NCI-H1436 treated with DMSO at 0.1 percent for 48 hours (cell line): ENCODE results near the gene PRMT9.
A peak's percentile ranks its signal among the peaks of the same experiment; 100 is the strongest.

Source experiments
- DNase-seq: peaks from one replicate; lab custom pipeline; 2025; lab: John Stamatoyannopoulos, UW

The PRMT9 gene

DNA sequence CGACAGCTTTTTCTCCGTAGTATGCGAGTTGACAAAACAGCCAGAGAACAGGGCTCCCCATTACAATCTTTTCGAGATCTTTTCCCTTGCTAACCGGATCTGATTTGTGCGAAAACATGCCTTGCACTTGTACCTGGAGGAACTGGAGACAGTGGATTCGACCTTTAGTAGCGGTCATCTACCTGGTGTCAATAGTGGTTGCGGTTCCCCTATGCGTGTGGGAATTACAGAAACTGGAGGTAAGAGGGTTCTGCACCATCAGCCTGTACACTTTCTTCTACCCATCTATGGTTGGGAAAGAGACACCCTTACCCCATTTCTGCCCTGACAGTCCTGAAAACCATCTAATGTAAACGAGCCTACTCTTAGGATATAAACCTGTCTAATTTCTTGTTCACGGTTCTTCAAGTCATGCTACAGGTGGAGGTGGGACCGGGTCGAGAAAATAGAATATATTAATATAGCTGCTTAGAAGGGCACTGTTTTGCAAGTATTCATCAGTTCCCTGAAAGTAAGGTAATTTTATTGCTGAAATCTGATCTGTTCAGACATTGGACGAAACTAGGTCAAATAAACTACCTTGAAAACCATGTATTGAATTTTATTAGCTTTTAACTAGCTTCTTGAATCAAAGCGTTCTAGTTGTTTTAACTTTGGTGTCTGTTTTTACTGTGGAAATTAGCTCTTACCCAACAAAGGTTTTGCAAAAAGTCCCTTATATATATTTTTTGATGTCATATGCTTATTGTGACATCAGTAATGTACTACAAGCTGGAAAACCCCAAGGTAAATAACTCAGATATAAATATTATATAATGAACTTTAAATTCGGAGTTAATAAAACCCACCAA lies 65.9 kb downstream of the PRMT9 start:
- DNase-seq = no peak

DNA sequence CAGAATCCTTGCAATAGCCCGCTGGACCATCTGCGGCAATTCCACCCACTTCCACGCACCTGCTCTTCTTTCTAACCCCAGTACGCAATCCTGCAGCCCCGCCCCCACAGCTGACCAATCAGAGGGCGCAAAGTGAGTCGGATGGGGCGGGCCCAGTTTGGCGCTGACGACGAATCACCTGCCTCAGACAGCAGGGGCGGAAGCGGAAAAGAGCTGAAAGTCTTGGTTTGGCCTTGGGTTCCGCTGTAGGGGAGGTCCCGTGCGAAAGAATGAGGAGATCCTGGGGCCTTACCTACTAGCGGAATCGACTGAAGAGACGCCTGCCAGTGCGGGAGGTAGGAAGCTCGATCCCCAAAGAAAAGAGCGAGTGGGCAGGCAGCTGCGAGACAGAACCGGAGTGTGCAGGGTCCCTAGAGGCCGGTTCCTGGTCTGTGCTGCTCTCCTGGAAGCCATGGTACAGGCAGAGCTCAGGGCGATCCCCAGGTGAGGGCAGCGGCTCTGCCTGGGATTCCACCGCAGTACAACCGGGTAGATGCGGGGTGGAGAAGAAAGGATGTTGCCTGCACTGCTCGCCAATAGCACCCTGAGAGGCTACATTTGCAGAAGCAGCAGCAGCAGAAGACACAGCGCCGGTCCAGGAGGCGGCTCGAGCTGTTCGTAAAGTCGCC lies 66.7 kb downstream of the PRMT9 start, which contains the start of gene TMEM184C:
Gene TMEM184C (plus strand): TSS at position 225 of the 668 bp plus-strand sequence. CDS start 560 bp downstream, outside the sequence.
- DNase-seq = peak; percentile 68

DNA sequence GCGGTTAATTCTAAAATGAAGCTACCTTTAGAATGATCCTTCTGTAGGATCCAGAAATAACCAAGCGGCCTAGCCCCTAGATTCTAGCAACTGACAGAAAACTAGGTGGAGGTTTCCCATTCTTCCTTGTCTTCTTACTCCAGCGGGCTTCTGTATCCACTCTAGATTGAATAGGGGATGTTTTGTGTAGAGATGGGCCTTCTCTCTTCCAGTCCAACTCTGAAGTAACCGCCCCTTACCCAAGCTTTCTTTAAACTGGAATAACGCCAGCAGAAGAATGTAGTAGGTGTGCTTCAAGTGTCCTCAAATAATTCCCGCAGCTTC lies 67.2 kb downstream of the PRMT9 start:
- no peak for DNase-seq

DNA sequence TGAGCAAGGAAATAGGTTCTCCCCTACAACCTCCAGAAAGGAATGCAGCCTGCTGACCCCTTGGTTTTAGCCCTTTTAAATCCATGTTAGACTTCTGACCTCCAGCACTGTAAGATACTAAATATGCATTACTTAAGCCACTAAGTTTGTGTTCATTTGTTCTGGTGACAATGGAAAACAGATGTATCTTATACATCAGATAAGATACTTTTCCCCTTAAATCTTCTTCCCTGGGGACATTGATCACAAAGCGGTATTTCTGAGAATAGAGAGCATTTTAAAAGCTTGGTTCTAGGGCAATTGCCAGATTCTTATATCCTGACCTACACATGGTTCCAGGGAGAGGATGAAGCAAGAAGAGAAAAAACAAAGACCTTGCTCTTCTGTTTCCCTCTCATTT lies 73.3 kb downstream of the PRMT9 start:
- no peak for DNase-seq

DNA sequence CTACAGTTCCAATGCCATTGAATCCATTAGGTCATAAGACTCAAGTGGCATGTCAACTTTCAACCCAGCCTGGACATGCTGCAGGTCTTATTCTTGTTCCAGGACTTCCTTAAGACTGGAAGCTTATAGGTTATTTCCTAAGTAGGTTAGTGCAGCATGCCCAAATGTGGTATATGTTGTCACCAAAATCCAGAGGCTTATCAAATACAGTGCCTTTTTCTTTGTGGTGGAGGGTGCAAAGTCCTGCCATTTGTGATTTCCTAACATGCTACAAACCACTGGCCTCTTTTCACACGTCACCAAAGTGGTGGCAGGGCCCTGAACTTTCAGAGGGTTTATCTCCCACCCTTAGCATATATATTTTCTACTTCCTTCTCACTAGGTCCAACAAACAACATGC lies 76.5 kb downstream of the PRMT9 start:
- DNase-seq = no peak

DNA sequence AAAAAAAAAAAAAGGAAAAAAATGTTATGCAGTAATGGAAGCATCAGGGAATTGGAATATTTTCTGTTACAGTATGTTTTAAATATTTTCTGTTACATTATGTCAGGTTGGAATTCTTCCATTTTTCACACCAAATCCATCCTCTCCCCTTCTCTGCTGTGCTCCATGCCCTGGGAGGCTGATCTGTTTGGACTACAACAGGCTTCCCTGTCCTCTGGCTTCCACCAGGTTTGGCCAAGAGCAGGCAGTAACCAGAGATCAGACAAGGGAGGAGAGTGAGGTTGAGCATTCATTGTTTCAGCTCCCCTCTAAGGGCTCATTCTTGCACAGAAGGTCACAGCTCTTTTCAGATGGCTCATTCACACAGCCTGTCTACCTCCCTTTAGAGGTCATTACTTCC lies 78.5 kb downstream of the PRMT9 start:
- no peak for DNase-seq

DNA sequence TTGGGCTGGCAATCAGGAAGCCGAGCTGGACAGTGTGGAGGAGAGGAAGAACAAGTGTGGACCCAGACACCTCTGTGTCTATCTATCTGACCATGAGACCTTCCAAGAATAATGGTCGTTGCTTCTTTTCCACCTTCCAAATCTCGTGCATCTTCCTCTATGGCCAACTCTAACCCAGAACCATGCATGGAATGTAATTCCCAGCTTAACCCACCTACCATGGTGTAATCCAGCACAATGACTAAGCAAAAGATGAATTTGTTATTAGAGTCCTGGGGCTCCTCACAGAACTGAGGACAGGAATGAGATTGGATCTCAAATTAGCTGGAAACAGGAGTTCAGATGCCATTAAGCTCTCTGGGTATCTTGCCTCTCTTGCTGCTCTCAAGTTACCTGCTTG lies 84.2 kb downstream of the PRMT9 start:
- no peak for DNase-seq

DNA sequence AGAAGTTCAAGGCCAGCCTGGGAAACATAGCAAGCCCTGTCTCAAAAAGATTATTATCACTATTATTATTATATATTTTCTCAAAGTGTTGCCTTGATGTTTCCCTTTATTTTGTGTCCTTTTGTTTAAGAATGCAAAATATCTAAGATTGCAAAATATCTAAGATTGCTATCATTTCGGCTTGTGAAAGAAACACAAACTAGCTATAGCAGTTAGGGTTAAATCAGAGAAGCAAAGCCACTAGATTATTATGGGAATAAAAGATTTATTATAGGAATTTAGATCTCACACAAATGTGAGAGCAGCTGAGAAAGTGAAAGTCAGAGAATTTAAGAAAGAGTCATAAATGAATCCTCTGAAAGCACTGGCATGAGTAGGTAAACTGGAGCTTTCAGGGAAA lies 84.8 kb downstream of the PRMT9 start:
- no peak for DNase-seq

DNA sequence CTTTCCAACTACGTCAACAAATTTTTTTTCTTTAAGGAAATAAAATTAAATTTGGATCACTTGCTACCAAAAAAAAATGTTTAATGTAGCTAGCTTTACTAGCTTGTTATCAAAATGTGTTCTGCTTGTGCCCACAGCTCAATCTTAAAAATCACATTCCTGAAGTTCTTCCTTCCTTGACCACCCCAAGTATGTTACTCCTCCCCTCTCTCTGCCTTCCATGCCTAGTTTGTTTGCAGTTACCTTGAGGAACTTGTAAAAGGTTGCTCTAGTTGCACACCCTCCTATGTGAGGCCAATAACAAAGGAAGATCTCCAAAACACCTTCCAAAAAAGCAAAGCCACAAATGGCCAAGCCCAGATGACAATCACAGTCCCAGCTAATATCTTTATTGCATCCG lies 86.4 kb downstream of the PRMT9 start:
- DNase-seq = no peak

DNA sequence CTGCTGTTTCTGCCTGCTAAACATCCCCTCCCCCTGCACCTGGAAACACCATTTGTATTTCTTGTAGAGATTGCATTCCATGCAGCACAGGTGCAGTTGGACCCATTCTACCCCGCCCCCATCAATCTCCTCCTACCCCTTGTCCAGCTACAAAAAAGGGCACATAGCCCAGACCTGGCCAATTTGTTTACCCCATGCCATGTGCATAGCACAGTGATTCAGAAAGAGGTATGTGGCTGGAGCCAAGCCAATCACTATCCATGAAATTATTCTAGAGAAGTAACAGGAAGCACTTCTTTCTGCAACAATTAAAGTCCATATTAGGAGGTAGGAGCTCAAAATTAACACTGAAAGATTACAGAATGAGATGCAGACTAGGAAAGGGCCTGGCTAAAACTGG lies 87.0 kb downstream of the PRMT9 start:
- no peak for DNase-seq

DNA sequence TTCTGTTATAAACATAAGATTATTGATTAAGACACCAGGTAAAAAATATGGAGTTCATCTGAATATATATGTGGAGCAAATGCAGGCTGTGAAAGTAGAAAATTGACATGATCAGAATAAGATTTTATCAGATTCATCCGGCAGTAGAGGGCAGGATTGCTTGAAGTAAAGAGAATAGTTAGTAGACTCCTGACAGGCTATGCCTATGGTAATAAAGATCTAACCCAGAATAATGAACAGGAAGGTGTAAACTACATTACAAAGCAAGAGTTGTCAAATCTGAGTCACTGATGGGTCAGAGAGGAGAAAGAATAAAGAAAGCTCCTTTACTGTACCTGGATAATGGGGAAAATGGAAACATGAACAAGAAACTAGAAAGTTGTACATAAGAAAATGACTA lies 87.6 kb downstream of the PRMT9 start:
- DNase-seq = no peak

DNA sequence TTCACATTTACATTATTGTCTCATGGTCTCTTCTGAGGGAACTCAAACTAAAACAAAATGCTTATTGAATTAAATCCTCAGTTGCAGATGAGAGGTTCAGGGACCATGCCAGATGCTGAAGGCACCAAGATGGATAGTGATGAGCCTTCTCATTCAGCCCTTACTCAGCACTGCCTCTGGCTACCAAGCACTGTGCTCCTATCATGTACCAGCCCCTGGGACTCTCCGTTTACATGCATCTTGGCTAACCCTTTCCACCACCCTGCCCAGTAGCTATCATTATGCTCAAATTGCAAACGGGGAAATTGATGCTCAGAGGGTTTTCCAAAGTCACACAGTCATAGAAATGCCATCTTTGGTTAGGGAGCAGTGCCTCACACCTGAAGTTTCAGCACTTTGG lies 89.4 kb downstream of the PRMT9 start:
- DNase-seq = no peak

DNA sequence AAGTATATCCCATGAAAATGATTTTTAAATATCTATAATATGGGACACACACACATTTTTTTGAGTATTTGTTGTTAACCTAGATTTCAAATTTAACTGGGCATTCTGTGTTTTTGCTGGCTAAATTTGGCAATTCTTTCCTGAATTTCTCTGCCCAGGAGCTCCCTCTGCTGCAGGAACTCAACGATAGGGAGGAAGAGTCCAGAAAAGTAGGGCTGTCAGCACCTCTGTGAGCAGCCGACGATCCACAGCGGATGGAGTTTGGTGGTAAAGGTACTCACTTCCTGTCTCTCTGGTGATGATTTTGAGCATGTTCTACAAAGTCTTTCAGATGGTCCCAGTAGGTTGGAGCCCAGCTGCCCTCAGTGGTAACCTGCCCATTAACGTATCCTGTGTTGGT lies 89.9 kb downstream of the PRMT9 start:
- DNase-seq = no peak

DNA sequence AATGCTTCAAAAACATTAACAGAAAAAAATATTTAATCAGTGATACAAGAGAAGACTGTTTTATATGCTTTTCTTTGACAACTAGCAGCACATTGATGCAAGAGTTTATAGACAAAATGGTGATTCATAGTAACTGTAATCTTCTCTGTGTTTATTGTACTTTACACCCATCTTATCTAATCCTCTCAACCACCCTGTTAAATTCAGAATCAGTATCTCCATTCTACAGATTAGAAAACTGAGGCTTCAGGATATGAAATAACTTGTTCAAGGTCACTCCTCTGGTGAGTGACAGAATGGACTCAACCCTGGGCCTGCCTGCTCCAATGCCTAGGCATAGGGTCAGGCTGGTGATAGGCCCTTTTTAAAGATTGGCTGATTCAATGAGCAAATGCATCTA lies 92.9 kb downstream of the PRMT9 start:
- no peak for DNase-seq

DNA sequence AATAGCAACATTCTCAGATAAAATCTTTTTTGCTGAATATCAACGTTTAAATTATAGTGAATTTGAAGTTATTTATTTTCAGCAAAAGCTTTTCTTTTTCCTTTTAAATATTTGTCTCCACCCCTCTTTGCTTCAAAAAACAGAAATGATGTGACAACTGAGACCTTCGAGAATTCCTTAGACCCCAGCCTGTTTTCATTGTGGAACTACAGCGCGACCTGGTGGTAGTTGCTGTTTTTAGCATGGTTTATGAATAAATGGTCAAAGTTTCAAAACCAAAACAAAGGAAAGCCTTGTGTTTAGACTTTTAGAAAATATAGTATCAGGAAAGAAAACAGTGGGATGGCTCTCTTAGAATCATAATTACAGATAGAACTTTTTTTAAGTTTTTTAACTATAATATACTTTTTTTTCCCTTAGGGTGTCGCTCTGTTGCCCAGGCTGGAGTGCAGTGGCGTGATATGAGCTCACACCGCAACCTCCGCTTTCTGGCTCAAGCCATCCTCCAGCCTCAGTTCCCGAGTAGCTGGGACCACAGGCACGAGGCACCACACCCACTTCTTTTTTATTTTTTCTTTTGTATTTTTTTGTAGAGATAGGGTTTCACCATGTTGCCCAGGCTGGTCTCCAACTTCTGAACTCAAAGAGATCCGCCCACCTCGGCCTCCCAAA lies 93.6 kb downstream of the PRMT9 start:
- DNase-seq = no peak

DNA sequence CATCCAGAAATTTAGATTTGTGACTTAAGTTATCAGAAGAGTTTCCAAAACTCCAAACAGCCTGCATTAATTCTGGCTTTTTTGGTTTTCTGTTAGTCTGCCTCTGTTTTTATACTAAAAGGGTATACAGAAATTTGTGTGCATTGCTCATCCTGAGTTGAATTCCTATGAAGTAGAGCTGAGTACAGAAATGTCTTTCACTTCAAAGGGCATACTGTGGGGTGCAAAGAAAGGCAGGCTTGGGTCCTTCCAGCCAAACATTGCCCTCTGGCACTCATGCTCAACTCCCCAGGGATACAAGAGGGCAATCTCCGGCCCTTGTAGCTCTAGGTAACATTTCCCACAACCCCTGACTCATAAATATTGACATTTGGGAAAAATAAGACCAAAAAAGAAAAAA lies 94.4 kb downstream of the PRMT9 start:
- DNase-seq = no peak
